OCI-LY1 (cell line): ENCODE results near the gene KLHL35.

Experiments used
- H2AFZ ChIP-seq: fragments of 200-600 bp; sonication (generic), shearing (Covaris generic); 2 replicates; pipeline ENCODE4 v1.6.0; 2014; ENCODE audit warnings: antibody characterized with exemption, mild to moderate bottlenecking, low read length
- H3F3A ChIP-seq: fragments of 200-600 bp; sonication (generic), shearing (Covaris generic); 2 replicates; pipeline ENCODE4 v1.6.0; 2014; ENCODE audit warnings: mild to moderate bottlenecking, antibody characterized with exemption, low read length, moderate library complexity; ENCODE audit not compliant: insufficient read depth
- H3K27ac ChIP-seq: fragments of 200-600 bp; sonication (generic); 2 replicates; pipeline ENCODE4 v1.5.1; 2014; ENCODE audit warnings: low read length, mixed run types, mild to moderate bottlenecking, low read depth; ENCODE audit not compliant: poor library complexity, severe bottlenecking
- H3K27me3 ChIP-seq: fragments of 200-600 bp; sonication (generic); 2 replicates; pipeline ENCODE4 v1.6.0; 2014; ENCODE audit warnings: antibody characterized with exemption, mild to moderate bottlenecking, low read length, moderate library complexity; ENCODE audit not compliant: insufficient read depth
- H3K36me3 ChIP-seq: fragments of 200-600 bp; sonication (generic); 2 replicates; pipeline ENCODE4 v1.6.1; 2014; ENCODE audit warnings: mild to moderate bottlenecking, antibody characterized with exemption, low read length, moderate library complexity, mixed read lengths; ENCODE audit not compliant: insufficient read depth
- H3K4me1 ChIP-seq: fragments of 200-600 bp; sonication (generic); 2 replicates; pipeline ENCODE4 v1.5.1; 2014; ENCODE audit warnings: mild to moderate bottlenecking, low read length, moderate library complexity; ENCODE audit not compliant: insufficient read depth, severe bottlenecking
- H3K4me2 ChIP-seq: fragments of 200-600 bp; sonication (generic), shearing (Covaris generic); 2 replicates; pipeline ENCODE4 v1.6.1; 2014; ENCODE audit warnings: low read length
- H3K4me3 ChIP-seq: fragments of 200-600 bp; sonication (generic); 2 replicates; pipeline ENCODE4 v1.5.1; 2014; ENCODE audit warnings: low read length, low read depth, mild to moderate bottlenecking, mixed read lengths; ENCODE audit not compliant: poor library complexity, severe bottlenecking
- H3K79me2 ChIP-seq: fragments of 200-600 bp; shearing (Covaris generic); 2 replicates; pipeline ENCODE4 v1.6.1; 2016; ENCODE audit warnings: mixed run types, low read length, mixed read lengths; ENCODE audit not compliant: insufficient read depth
- H3K9ac ChIP-seq: fragments of 200-600 bp; sonication (generic), shearing (Covaris generic); 2 replicates; pipeline ENCODE4 v1.6.1; 2014; ENCODE audit warnings: mild to moderate bottlenecking, low read length, mixed read lengths
- H3K9me2 ChIP-seq: fragments of 200-600 bp; sonication (generic), shearing (Covaris generic); 2 replicates; pipeline ENCODE4 v1.6.1; 2014; ENCODE audit warnings: low read depth, mild to moderate bottlenecking, low read length, mixed read lengths
- H3K9me3 ChIP-seq: fragments of 200-600 bp; shearing (Covaris generic); 2 replicates; pipeline ENCODE4 v1.6.1; 2014; ENCODE audit warnings: low read length, mixed read lengths
- H4K20me1 ChIP-seq: fragments of 200-600 bp; sonication (generic), shearing (Covaris generic); 2 replicates; pipeline ENCODE4 v1.6.0; 2016; ENCODE audit warnings: mild to moderate bottlenecking, low read length; ENCODE audit not compliant: insufficient read depth
- CTCF ChIP-seq: fragments of 200-600 bp; sonication (generic), shearing (Covaris generic); IDR thresholded peaks from 2 replicates; pipeline ENCODE4 v1.5.1; 2017; ENCODE audit warnings: mild to moderate bottlenecking, antibody characterized with exemption, low read length, moderate library complexity, mixed read lengths
- EZH2 ChIP-seq: fragments of 200-600 bp; sonication (generic), shearing (Covaris generic); IDR thresholded peaks from 2 replicates; pipeline ENCODE4 v1.8.0; 2017; ENCODE audit warnings: borderline replicate concordance, mixed run types, mild to moderate bottlenecking, antibody characterized with exemption, low read length, moderate library complexity, mixed read lengths

KLHL35 gene

GRCh38 chr11:75425422-75425821, 7.6 kb downstream of the KLHL35 start:
- H3K4me1 ChIP-seq = no peaks in the 10 kb centered on the region
- H3K4me2 ChIP-seq = no peak overlapping the region
- no peaks in the 10 kb centered on the region for H3F3A ChIP-seq
- H3K9ac ChIP-seq = no peak overlapping the region
- no peaks in the 10 kb centered on the region for H3K27me3 ChIP-seq
- no peak overlapping the region for H2AFZ ChIP-seq
- no peak overlapping the region for H3K27ac ChIP-seq
- TF ChIP-seq EZH2 (no peak), CTCF (peak; percentile 36; the same call in 1 of the 2 replicates)
- no peak overlapping the region for H3K4me3 ChIP-seq
- H4K20me1 ChIP-seq = no peaks in the 10 kb centered on the region
- no peaks in the 10 kb centered on the region for H3K79me2 ChIP-seq
- no peaks in the 10 kb centered on the region for H3K9me2 ChIP-seq
- no peaks in the 10 kb centered on the region for H3K9me3 ChIP-seq
- H3K36me3 ChIP-seq = no peaks in the 10 kb centered on the region; the same call in 1 of the 2 replicates

GRCh38 chr11:75424396-75424795, 8.6 kb downstream of the KLHL35 start:
- Histone ChIP-seq H3K9me3 (no peaks in the 10 kb centered on the region), H4K20me1 (no peaks in the 10 kb centered on the region), H3K79me2 (no peaks in the 10 kb centered on the region), H3K4me3 (no peak overlapping the region), H3K4me1 (no peaks in the 10 kb centered on the region), H3F3A (no peaks in the 10 kb centered on the region), H3K9me2 (no peaks in the 10 kb centered on the region), H3K27ac (no peak overlapping the region), H2AFZ (no peak overlapping the region), H3K36me3 (no peaks in the 10 kb centered on the region; the same call in 1 of the 2 replicates), H3K9ac (no peak overlapping the region), H3K4me2 (no peak overlapping the region), H3K27me3 (no peaks in the 10 kb centered on the region)
- TF ChIP-seq EZH2 = no peak
- TF ChIP-seq CTCF = no peak

- Histone ChIP-seq H3F3A (no peaks in the 10 kb centered on the region), H3K4me3 (no peak overlapping the region), H3K4me1 (no peaks in the 10 kb centered on the region), H3K27ac (no peak overlapping the region), H3K9me2 (no peaks in the 10 kb centered on the region), H3K27me3 (no peaks in the 10 kb centered on the region), H3K4me2 (no peak overlapping the region), H3K79me2 (no peaks in the 10 kb centered on the region), H3K9me3 (no peaks in the 10 kb centered on the region), H3K9ac (no peak overlapping the region), H3K36me3 (no peaks in the 10 kb centered on the region; the same call in 1 of the 2 replicates), H2AFZ (no peak overlapping the region), H4K20me1 (no peaks in the 10 kb centered on the region)
- no peak for TF ChIP-seq EZH2
- TF ChIP-seq CTCF = no peak
Observed at GRCh38 chr11:75423721-75424120, 9.3 kb downstream of the KLHL35 start.
